ENCODE data around the gene ITPR1.
"Not testable (repeated sequence)": the region's sequence is repeated elsewhere in the genome, so short reads cannot be mapped to it uniquely, and the experiment has no call there.

The ITPR1 gene

GRCh38 chr3:4588466-4588865 is 95.3 kb downstream of the ITPR1 start:
- no peak for DNase-seq (ENCODE audit: low read depth in 1 of 2, low spot score in 1 of 2)

GRCh38 chr3:4589475-4590097 is 96.4 kb downstream of the ITPR1 start:
- Histone ChIP-seq H3K27ac (replicated peaks) (no peak overlapping the region), H3K4me3 (replicated peaks; ENCODE audit: insufficient read depth, low read length) (no peak overlapping the region), H3K27me3 (ENCODE audit: insufficient read depth, poor library complexity, severe bottlenecking) (no peaks in the 10 kb centered on the region)
- peak in 1 of 2 experiments; percentile 17 for DNase-seq (ENCODE audit: low read depth in 1 of 2, low spot score in 1 of 2)
- TF ChIP-seq SPI1 (IDR thresholded peaks at IDR 0.05; ENCODE audit: borderline replicate concordance, low read depth) (no peak), CTCF (IDR thresholded peaks at IDR 0.05; ENCODE audit: insufficient read depth, low read length) (no peak), POLR2AphosphoS5 (IDR thresholded peaks at IDR 0.05; ENCODE audit: low read depth) (no peak), GABPA (IDR thresholded peaks at IDR 0.05; ENCODE audit: low read depth) (no peak), REST (IDR thresholded peaks at IDR 0.05; ENCODE audit: insufficient replicate concordance, low read depth) (no peak)

More at GRCh38 chr3:4588466-4588865, 95.3 kb downstream of the ITPR1 start:
- Histone ChIP-seq H3K27ac (replicated peaks) (no peak overlapping the region), H3K27me3 (ENCODE audit: insufficient read depth, poor library complexity, severe bottlenecking) (no peaks in the 10 kb centered on the region), H3K4me3 (replicated peaks; ENCODE audit: insufficient read depth, low read length) (no peak overlapping the region)
- no peak for TF ChIP-seq CTCF (IDR thresholded peaks at IDR 0.05; ENCODE audit: insufficient read depth, low read length)
- no peak for TF ChIP-seq POLR2AphosphoS5 (IDR thresholded peaks at IDR 0.05; ENCODE audit: low read depth)
- no peak for TF ChIP-seq REST (IDR thresholded peaks at IDR 0.05; ENCODE audit: insufficient replicate concordance, low read depth)
- no peak for TF ChIP-seq GABPA (IDR thresholded peaks at IDR 0.05; ENCODE audit: low read depth)
- TF ChIP-seq SPI1 (IDR thresholded peaks at IDR 0.05; ENCODE audit: borderline replicate concordance, low read depth), result no peak

GRCh38 chr3:4590849-4591248 is 97.7 kb downstream of the ITPR1 start:
- H3K27me3 ChIP-seq (ENCODE audit: insufficient read depth, poor library complexity, severe bottlenecking); H3K4me3 ChIP-seq (replicated peaks; ENCODE audit: insufficient read depth, low read length); DNase-seq (ENCODE audit: low read depth in 1 of 2, low spot score in 1 of 2); H3K27ac ChIP-seq (replicated peaks): not testable (repeated sequence)

- DNase-seq (ENCODE audit: low read depth in 1 of 2, low spot score in 1 of 2), result no peak
- Histone ChIP-seq H3K27me3 (ENCODE audit: insufficient read depth, poor library complexity, severe bottlenecking) (no peaks in the 10 kb centered on the region), H3K4me3 (replicated peaks; ENCODE audit: insufficient read depth, low read length) (no peak overlapping the region), H3K27ac (replicated peaks) (0 out of 2 replicates have a peak overlapping the region, but pooled peaks have one; percentile 16)
- TF ChIP-seq CTCF (IDR thresholded peaks at IDR 0.05; ENCODE audit: insufficient read depth, low read length), result no peak
- no peak for TF ChIP-seq REST (IDR thresholded peaks at IDR 0.05; ENCODE audit: insufficient replicate concordance, low read depth)
- TF ChIP-seq SPI1 (IDR thresholded peaks at IDR 0.05; ENCODE audit: borderline replicate concordance, low read depth), result no peak
- no peak for TF ChIP-seq POLR2AphosphoS5 (IDR thresholded peaks at IDR 0.05; ENCODE audit: low read depth)
- TF ChIP-seq GABPA (IDR thresholded peaks at IDR 0.05; ENCODE audit: low read depth), result no peak
Observed at GRCh38 chr3:4591669-4592068, 98.5 kb downstream of the ITPR1 start.

All from HL-60 (cell line).